VCaP (cell line): ENCODE results near the gene DCHS1.

Source experiments
- H3K27ac ChIP-seq: fragments of 450-650 bp; 2 replicates; pipeline ENCODE4 v1.5.1; 2017
- CTCF ChIP-seq: fragments of 450-650 bp; conservative IDR thresholded peaks from 2 replicates; pipeline ENCODE4 v1.5.1; 2017; ENCODE audit warnings: mild to moderate bottlenecking, moderate library complexity

The DCHS1 gene

GRCh38 chr11:6667733-6668374 is 12.2 kb upstream of the DCHS1 start:
- H3K27ac ChIP-seq: no peak overlapping the region
- peak; percentile 55 for TF ChIP-seq CTCF

- H3K27ac ChIP-seq: no peak overlapping the region
- TF ChIP-seq CTCF: no peak
Measured at GRCh38 chr11:6666302-6667183, 10.9 kb upstream of the DCHS1 start.

GRCh38 chr11:6664551-6664950 is 8.9 kb upstream of the DCHS1 start:
- H3K27ac ChIP-seq: no peak overlapping the region
- TF ChIP-seq CTCF: no peak

- no peak overlapping the region for H3K27ac ChIP-seq
- TF ChIP-seq CTCF: no peak
Measured at GRCh38 chr11:6663794-6664469, 8.3 kb upstream of the DCHS1 start.

- no peak overlapping the region for H3K27ac ChIP-seq
- TF ChIP-seq CTCF: no peak
Measured at GRCh38 chr11:6660712-6661111, 5.1 kb upstream of the DCHS1 start.

- no peak for TF ChIP-seq CTCF
- H3K27ac ChIP-seq: no peak overlapping the region
Measured at GRCh38 chr11:6658647-6659046, 3.0 kb upstream of the DCHS1 start.

GRCh38 chr11:6657346-6657745 is 1.7 kb upstream of the DCHS1 start:
- no peak for TF ChIP-seq CTCF
- H3K27ac ChIP-seq: no peak overlapping the region
